ENCODE data around the gene TOP1.
A peak's percentile ranks its signal among the peaks of the same experiment; 100 is the strongest.

TOP1 gene

DNA sequence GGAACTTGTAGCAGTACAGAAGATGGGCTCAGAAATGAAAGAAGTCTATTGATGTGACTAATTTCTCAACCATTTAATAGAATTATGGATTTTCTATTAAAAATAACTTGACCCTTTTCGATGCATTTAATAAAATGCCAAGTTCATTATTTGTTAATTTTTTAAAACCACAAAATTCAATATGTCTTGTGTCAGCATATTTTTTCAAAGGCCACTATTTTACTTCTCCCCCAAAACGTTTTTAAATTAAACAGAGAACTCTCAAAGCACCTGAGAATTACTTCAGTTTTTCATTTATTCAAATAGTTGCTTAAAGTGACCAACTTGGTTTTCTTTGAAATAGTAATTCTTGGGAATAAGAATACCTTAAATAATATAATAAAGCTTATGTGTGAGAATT is 8.6 kb downstream of the TOP1 start:
- no peak for DNase-seq (ENCODE audit: low spot score)

DNA sequence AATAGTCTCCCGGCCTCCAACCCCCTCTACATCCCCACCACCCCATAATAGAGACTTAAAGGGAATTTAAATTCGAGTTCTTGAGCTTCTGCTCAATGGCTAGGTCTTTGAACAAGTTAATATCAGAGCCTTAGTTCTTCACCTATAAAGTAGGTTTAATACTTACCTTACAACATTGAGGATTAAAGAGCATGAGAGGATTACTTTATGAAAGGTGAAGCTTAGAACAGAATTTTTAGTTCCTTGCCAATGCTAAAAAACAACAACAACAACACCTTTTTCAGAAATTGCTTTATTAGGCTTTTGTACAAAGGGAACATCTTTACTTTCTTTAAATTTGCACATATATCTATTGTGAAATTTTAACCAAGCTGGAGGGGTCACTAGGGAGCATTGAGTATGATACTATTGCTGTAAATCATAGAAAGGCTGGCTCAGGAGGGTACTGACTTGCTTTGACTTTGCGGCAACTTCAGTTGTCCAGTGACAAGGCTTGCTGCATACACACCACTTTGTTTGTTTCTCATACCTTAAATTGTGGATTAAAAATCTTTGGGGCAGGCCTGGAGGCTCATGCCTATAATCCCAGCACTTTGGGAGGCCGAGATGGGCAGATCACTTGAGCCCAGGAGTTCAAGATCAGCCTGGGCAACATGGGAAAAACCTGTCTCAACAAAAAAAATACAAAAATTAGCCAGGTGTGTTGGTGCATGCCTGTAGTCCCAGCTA is 9.7 kb downstream of the TOP1 start:
- no peak for DNase-seq (ENCODE audit: low spot score)

DNA sequence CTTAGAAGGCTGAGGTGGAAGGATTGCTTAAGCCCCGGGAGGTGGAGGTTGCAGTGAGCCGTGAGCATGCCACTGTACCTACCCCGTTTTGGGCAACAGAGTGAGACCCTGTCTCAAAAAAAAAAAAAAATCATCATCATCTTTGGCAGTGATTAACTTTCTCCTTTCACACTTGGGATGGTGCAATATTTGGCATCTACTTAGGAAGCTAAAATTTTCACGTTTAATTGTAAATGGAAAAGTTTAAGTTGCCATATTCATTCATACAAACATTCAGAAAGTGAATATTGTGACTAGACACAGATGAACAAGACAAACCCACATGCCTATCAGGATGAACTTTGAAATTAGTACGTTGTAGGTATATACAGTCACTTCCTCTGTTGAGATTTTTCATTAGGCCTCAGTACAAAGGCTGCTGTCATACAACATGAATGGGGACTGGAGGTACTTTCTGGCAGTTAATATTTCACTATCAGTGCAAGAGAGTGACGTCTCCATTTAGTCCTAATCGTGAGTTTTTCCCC is 10.3 kb downstream of the TOP1 start:
- no peak for DNase-seq (ENCODE audit: low spot score)

DNA sequence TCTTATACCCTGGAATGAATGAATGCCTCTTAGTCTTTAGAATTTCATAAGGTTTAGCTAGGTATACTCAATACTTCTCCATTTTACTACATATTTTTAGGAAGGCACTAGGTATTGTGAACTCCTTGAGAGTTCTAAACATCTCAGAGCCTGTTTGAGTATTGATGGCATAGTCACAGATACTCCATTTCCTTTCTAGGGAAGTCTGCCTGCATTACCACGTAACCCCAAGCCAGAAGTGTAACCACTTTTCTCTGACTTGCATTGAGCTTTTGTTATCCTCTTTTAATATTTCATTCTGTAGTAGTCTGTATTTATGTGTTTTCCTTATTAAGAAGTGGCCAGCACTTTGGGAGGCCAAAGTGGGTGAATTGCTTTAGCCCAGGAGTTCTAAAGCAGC is 12.2 kb downstream of the TOP1 start:
- DNase-seq (ENCODE audit: low spot score): peak; percentile 16

DNA sequence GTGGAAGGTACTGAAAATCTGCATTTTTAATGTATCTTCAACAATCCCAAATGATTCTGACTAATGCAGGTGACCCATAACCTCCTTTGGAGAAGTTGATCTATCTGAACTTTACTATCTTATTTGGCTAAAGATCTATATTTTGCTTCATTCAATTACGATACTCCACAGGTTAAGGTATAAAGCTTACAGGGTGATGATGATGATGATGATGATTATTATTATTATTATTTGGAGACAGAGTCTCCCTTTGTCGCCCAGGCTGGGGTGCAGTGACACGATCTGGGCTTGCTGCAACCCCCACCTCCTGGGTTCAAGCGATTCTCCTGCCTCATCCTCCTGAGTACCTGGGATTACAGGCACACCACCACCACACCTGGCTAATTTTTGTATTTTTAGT is 13.1 kb downstream of the TOP1 start:
- no peak for DNase-seq (ENCODE audit: low spot score)

DNA sequence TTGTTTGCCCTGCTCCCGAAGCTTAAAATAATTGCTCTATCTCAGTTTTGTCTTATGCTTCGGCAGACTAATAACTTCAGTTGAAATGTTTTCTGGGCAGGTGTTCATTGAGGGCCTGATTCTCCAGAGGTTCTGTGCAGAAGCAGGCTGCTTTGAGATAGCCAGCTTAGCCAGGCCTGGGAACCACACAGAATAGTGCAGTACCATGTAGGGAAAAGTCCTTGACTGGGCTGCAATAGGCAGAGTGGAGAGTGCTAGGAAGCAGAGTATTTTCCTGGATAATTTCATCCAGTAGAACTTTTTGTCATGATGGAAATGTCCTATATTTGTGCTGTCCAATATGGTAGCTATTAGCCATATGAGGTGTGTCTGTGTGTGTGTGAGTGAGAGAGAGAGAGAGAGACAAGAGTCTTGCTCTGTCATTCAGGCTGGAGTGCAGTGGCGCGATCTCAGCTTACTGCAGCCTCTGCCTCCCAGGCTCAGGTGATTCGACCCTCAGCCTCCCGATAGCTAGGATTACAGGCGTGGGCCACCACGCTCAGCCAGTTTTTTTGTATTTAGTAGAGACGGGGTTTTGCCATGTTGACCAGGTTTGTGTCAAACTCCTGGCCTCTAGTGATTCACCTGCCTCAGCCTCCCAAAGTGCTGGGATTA is 15.9 kb downstream of the TOP1 start:
- DNase-seq (ENCODE audit: low spot score): no peak

DNA sequence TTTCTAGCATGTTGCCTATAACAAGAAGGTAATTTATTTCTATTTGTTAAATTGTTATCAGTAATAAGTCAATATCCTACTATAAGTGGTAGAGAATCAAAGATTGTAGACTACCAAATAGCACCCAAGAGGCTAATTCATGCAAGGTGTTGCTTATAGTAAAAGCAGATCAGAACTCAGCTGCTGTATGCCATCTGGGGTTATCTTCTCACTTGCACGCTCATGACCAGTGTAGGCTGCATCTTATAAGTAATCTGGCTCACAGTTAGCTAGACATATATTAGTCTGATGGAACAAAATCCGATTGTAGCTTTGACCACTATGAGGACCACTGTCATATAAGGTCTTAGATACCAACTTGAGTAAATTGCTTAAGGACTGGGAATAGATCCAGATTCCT is 17.0 kb downstream of the TOP1 start:
- DNase-seq (ENCODE audit: low spot score): no peak

DNA sequence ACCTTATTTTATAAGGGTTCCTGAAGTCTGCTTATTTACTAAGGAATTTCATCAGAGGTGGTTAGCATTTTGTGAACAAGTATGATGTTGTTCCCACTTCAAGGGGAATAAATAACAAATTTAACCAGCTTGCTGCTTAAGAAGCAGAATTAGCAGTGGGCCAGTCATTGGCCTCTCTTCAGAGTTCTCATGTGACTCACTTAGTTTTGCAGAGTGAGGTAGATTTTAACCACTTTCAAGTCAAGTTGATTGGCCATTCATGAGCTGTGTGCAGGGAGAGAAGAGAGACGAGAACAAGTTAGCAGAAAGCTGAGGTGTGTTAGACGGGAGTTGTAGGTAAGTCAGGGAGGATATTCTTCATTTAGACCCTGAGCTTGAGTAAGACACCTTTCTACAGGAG is 18.1 kb downstream of the TOP1 start:
- DNase-seq (ENCODE audit: low spot score): peak; percentile 19

DNA sequence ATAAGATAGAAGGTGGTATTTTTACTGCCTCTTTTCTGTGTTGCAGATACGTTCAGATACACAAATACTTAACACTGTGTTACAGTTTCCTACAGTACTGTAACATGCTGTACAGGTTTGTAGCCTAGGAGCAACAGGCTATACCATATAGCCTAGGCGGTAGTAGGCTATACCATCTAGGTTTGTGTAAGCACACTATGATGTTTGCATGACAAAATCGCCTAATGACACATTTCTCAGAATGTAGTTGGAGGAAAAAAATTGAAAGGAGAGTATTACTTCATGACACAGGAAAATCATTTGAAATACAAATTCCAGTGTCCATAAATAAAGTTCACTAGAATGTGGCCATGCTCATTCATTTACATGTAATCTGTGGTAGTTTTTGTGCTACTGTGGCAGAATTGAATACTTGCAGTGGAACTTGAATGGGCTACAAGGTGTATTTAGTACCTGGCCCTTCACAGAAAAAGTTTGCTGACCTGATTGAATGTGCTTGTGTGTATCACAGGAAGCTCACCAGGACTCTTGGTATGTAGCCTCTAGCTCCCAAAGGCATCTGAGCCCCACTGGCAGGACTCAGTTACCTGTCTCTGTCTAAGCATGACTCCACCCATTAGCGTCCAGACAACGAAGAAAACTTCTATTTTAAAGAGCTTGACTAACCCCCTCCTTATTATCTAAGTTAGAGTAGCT is 18.8 kb downstream of the TOP1 start:
- DNase-seq (ENCODE audit: low spot score): no peak

DNA sequence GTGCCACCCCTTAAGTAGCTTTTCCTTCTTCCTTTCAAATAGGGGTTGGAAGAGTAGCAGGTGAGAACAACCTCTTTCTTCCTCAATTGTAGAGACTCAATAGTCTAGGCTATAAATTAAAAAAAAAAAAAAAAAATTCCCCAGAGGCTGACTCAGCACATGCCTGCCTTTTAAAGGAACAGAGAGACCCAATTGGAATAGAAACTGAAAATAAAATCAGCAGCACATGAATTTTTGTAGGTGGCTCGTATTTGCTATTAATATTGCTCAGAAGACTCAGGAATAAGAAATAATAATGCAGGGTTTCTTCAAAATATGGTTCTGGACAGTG is 19.3 kb downstream of the TOP1 start:
- peak; percentile 48 for DNase-seq (ENCODE audit: low spot score)

DNA sequence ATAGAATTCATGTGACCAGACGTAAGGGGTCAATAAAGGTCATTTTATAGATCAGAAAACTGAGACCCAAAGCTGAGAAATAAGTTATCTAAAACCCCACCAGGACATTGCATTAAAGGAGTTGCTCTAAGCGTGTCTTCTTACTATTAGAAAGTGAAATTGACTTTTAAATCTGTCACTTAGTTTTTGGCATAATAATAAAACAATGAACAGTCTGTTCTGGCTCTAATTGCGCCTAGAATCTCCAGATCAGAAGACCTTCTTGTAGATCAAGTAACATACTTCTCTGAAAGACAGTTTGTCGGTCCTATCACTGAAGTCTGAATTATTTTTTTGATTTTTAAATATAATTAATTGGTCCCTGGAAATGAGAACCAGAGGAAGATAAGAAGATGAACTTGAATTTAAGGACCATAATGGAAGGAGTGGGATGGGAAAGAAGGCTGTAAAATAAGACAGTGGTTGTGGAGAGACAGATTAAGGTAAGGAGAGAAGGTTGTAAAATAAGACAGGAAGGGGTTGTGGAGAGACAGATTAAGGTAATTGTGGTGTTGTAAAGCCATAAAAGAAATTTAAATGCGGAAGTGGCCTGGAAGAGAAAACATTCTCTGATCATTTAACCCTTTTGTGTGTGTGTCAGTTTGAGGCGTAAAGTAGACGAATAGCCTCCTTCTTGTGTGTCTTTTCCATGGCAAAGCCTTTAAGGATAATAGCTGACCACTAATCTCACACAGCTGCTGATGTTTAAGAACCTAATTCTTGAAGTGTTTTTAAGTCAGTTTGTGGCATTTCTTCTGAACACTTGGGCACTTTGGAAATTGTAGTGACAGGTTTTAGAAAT is 20.1 kb downstream of the TOP1 start:
- DNase-seq (ENCODE audit: low spot score): peak; percentile 35

DNA sequence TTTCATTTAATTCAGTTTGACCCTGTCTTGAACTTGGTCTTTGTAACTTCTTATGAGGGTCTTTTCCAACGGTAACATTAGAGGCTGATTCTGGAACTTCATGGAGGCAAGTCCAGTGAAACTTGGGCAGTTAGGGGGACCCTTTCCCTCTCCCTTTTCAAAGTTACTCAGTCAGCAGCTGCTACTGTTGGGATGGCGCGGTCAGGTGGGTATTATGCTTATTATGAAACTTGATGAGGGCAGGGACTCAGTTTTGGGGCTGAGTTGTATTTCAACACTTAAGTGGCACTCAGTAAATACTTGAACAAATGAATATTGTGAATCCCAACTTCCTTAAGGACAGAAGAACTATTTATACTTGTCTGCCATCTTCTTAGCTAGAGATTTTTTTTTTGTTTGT is 20.8 kb downstream of the TOP1 start:
- no peak for DNase-seq (ENCODE audit: low spot score)

DNA sequence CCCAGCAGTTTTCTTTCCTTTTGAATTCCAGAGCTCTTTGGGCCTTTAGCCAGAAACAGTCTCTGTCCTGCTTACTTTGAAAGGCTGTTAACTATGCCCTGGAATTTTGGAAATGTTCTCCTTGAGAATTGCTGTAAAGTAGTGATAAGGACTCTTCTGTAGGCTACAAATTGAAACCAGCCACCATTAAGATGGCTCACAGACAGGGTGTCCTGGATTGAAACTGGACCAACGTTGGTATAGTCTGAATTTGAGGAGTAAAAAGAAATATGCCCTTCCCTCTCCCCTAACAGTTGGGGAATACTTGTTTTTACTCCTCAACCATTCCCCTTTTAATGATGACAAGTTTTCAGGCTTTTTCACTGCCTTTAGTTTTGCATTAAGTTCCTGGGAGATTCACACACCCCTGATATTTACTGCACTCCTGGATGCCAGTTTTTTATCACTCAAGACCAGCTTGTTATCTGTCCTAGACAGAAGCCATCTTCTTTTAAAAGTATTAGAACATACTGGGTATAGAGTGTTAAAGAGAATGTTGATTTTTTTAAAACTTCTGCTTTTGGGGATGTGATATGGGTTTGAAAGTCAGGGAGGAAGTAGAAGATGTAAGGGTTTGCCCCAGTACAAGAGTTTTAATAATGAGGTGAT is 21.9 kb downstream of the TOP1 start:
- DNase-seq (ENCODE audit: low spot score): no peak

DNA sequence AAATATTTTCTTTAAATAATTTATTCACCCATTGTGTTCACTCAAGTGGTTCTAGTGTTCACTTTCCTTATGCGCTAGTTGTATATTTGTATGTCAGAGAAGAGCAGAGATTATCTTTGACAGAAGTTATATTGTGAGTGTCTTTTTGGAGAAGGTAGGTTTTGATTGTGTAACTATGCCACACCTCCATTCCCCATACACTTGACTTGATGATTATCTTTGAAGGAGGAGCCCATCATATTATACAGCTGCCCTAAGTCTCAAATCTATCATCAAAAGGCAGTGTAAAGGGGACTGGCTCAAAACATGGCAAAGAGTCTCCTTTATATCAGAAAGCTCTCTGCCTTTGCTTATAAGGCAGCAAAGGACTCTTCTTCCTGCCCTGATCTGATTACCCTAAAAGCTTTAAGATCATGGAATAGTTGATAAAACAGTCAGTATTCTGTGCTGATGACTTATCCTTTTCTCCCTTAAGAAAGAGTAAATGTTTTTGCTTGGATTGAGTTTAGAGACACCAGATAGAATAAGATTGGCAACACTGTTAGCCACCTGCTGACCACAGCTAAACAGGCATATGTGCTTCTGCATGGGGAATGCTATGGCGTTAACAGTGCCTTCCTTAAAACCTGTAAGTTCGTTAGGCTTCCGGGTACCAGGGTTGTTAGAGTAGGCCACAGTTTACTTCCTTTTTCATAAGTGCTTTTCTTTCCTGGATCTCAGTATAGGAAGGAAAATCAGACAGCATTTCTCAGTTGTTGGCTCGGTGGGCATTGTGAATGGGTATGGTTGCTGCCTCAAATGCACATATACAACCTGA is 22.6 kb downstream of the TOP1 start:
- no peak for DNase-seq (ENCODE audit: low spot score)

DNA sequence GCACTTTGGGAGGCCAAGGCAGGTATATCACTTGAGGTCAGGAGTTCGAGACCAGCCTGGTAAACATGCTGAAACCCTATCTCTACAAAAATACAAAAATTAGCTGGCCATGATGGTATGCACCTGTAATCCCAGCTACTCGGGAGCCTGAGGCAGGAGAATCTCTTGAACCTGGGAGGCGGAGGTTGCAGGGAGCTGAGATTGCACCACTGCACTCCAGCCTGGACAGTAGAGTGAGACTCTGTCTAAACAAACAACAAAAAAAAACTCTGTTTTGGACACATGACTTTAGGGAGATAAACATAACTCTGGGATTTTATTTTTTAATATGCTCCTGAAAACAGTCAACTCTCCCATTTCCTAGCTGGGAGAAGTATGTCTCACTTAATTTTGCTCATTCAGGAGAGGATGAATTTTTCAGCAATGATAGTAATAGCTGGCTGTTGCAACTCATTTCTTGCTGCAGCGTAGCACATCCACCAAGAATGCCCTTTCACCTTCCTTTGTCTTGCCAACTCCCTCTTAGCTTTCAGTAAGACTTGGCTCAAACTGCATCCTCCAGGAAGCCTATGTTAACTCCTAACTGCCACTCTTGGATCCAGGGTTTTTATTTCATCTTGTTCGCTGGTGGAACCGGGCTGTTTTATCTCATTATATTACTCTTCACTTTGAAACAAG is 24.3 kb downstream of the TOP1 start:
- DNase-seq (ENCODE audit: low spot score): no peak

DNA sequence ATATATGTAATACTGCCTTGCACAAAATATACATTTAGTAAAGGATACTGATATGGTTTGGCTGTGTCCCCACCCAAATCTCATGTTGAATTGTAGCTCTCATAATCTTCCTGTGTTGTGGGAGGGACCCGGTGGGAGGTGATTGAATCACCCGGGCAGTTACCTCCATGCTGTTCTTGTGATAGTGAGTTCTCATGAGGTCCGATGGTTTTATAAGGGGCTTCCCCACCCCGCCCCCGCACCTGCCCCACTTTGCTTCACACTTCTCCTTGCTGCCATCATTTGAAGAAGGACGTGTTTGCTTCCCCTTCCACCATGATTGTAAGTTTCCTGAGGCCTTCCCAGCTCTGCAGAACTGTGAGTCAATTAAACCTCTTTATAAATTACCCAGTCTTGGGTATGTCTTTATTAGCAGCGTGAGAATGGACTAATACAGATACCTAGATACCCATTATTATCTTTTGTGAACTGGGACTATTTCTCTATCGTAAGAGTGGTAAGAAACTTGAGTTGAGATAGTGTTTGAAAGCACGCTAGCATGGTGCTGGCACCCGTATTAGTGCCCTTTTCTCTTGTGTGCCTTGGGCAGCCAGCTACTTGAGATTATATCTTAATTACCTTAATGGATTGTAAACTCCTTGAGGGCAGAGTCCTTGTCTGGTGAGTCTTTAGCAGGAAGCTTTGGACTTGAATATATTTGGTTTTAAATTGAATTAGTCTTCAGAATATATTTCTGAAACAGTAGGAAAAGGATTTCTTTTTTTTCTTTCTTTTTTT is 25.6 kb downstream of the TOP1 start:
- DNase-seq (ENCODE audit: low spot score): no peak

DNA sequence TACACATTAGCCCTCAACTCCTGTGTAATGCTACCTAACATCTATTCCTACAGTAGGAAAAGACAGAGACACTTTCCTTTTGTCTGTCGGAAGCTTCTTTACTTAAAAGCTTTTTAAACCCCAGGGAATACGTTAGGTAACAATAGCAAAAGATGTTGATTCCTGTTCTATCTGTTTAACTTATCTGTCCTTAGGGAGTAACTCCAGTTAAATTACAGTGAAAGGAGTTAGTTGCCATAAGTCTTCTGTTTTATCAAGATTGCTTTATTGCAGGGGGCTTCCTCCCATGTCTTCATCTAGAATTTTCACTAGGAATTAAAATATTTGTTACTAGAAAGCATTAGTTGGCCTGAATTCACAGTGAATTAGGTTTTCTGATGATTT is 26.2 kb downstream of the TOP1 start:
- DNase-seq (ENCODE audit: low spot score): no peak

DNA sequence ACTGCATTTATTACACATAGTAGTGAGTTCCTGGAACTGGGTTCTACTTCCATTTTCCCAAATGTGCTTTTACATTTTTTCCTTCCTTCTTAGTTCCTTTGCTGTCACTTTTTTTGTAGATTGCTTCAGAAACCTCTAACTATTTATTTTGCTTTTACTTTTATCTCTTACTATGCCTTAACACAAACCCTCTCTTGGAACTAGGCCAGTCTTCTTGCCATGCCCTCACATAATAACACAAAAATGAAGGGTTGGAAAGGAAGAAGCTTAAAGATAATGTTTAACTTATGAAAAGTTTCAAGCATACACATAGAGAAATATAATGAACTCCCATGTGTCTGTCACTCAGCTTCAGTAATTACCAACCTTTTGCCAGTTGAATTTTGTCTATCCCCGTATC is 27.1 kb downstream of the TOP1 start:
- no peak for DNase-seq (ENCODE audit: low spot score)

DNA sequence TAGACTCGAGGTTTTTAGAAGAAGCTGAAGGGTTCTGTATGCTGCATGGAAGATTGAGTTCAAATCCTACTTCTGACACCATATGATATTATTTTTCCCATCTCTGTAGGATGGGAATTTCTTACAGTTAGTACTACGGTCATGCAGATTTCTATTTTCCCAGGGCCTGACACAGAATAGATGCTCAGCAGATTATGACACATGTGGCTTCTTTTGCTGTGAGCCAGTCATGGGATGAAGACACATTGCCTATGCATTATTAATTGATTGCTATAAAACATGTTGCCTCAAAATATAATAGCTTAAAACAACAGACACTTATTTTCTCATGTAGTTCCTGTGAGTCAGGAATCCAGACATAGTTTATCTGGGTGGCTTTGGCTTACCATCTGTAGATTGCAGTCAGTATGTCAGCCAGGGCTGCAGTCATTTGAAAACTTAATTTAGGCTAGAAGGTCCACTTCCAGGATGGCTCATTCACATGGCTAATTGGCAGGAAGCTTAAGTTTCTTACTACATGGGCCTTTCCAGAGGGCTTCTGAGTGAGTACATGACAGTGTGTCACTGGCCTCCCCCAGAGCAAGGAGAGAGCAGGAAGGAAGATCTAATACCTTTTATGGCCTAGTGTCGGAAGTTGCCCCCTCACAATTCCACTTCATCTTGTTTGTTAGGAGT is 29.5 kb downstream of the TOP1 start:
- DNase-seq (ENCODE audit: low spot score): no peak
